Measurements from ENCODE around the gene ZNF766.

GRCh38 chr19:52237771-52238400 is 31.5 kb upstream of the ZNF766 start:
- no peak for TF ChIP-seq GLIS3 (CRISPR knock-in tag; IDR thresholded peaks at IDR 0.05)
- TF ChIP-seq RARB (CRISPR knock-in tag; IDR thresholded peaks at IDR 0.05): no peak
- TF ChIP-seq ZNF565 (CRISPR knock-in tag; conservative IDR thresholded peaks at IDR 0.05; ENCODE audit: low read depth): no peak
- no peak for TF ChIP-seq PATZ1 (CRISPR knock-in tag; IDR thresholded peaks at IDR 0.05; ENCODE audit: borderline replicate concordance)
- TF ChIP-seq TOX (CRISPR knock-in tag; IDR thresholded peaks at IDR 0.05; ENCODE audit: borderline replicate concordance): no peak
- TF ChIP-seq CREB5 (CRISPR knock-in tag; IDR thresholded peaks at IDR 0.05; ENCODE audit: low read depth): no peak
- no peak for TF ChIP-seq ZFP3 (CRISPR knock-in tag; IDR thresholded peaks at IDR 0.05)
- TF ChIP-seq ESRRG (CRISPR knock-in tag; IDR thresholded peaks at IDR 0.05): no peak
- no peak for TF ChIP-seq ARNTL (CRISPR knock-in tag; IDR thresholded peaks at IDR 0.05; ENCODE audit: borderline replicate concordance, low read depth)
- TF ChIP-seq BACH2 (CRISPR knock-in tag; IDR thresholded peaks at IDR 0.05; ENCODE audit: borderline replicate concordance): no peak

Data from SK-N-SH treated with all-trans-retinoic acid at 6 μM for 48 hours (cell line).